Spinal cord (tissue), 10 donors: ENCODE results near the gene ERP44. TPM values are rescaled to one million over a fixed set of nuclear protein-coding genes. Genes with fewer than 3 reads are reported as not detected.
"Not testable (repeated sequence)": the region's sequence is repeated elsewhere in the genome, so short reads cannot be mapped to it uniquely, and the experiment has no call there.

Source experiments
- DNase-seq, 6 donors: peaks; one replicate each; pipeline versions ENCODE4 v3.0.0 to v3.0.0-alpha.2; 2013 to 2015; ENCODE audit warnings: low spot score in 6 of 6, low read depth in 4 of 6
- H3K27ac ChIP-seq: one replicate; pipeline ENCODE4 v1.5.1; 2013; ENCODE audit warnings: low read depth, low read length, control low read depth
- H3K27me3 ChIP-seq: one replicate; pipeline ENCODE4 v1.6.1; 2013; ENCODE audit warnings: low read length; ENCODE audit not compliant: control insufficient read depth, insufficient read depth
- H3K36me3 ChIP-seq: one replicate; pipeline ENCODE4 v1.6.1; 2013; ENCODE audit warnings: low read length; ENCODE audit not compliant: control insufficient read depth, insufficient read depth
- H3K4me1 ChIP-seq: one replicate; pipeline ENCODE4 v1.6.1; 2013; ENCODE audit warnings: low read length; ENCODE audit not compliant: control insufficient read depth, insufficient read depth
- H3K4me3 ChIP-seq: one replicate; pipeline ENCODE4 v1.5.1; 2013; ENCODE audit warnings: low read depth, low read length, control low read depth
- H3K9me3 ChIP-seq: one replicate; pipeline ENCODE4 v1.6.1; 2013; ENCODE audit warnings: low read length; ENCODE audit not compliant: control insufficient read depth, insufficient read depth
- WGBS: methylation state at CpG from one replicate; pipeline ENCODE4 v1.1.5; 2013; ENCODE audit warnings: missing lambda C conversion rate; ENCODE audit not compliant: insufficient coverage; 5-methylcytosine and 5-hydroxymethylcytosine counted together
- long read RNA-seq, 4 donors: transcript quantifications; one replicate each; lab custom pipeline, GENCODE V29; 2026
- polyA plus RNA-seq, 2 donors: library from polyadenylated mRNA; unstranded; fragments of 120-200 nt; gene quantifications; one replicate each; pipeline ENCODE4 v1.2.1, GENCODE V29; 2013; ENCODE audit not compliant: insufficient read length in 2 of 2
- total RNA-seq, 2 donors: library from RNA; depleted of rRNA in 1 of 2; stranded (reverse); fragments of 120-200 nt in 1 of 2; fragments of >200 nt in 1 of 2; gene quantifications; one replicate each; pipeline versions ENCODE4 v1.2.3 to v1.2.4, GENCODE V29; 2013 to 2014
- donor health status: healthy.

ERP44 gene
- 10 to 100 TPM; 23.2 to 25.6 TPM for total RNA-seq
- 10 to 100 TPM; 20.4 to 23.5 TPM for polyA plus RNA-seq
- long read RNA-seq, donor 1, full-length matches to known transcripts: 9 of 16 reads
- long read RNA-seq, donor 1, partial matches to known transcripts: 7 of 16 reads
- long read RNA-seq, donor 1, other reads (novel, unspliced or antisense): 0 of 16 reads
- long read RNA-seq, donor 2, full-length matches to known transcripts: 6 of 6 reads
- long read RNA-seq, donor 2, partial matches to known transcripts: 0 of 6 reads
- long read RNA-seq, donor 2, other reads (novel, unspliced or antisense): 0 of 6 reads
- long read RNA-seq, donor 3, full-length matches to known transcripts: 10 of 15 reads
- long read RNA-seq, donor 3, partial matches to known transcripts: 5 of 15 reads
- long read RNA-seq, donor 3, other reads (novel, unspliced or antisense): 0 of 15 reads
- long read RNA-seq, donor 4, full-length matches to known transcripts: 23 of 30 reads
- long read RNA-seq, donor 4, partial matches to known transcripts: 7 of 30 reads
- long read RNA-seq, donor 4, other reads (novel, unspliced or antisense): 0 of 30 reads

GRCh38 chr9:100098887-100099721 lies at the start of gene ERP44, which contains the start of gene INVS:
Gene ERP44 (minus strand): TSS chr9:100099000. CDS start chr9:100098840, 160 bp downstream.
Gene INVS (plus strand): TSS chr9:100099243. CDS start chr9:100104522, 5,279 bp downstream.
- peak; percentile 96 to 100 (median 98) for DNase-seq
- Histone ChIP-seq H3K9me3 (no peaks in the 10 kb centered on the region), H3K4me1 (peaks cover 7% of the 10 kb centered on the region), H3K4me3 (peak within 1 kb of the TSS; percentile 92), H3K36me3 (no peaks in the 10 kb centered on the region), H3K27ac (peak within 1 kb of the TSS; percentile 95), H3K27me3 (no peaks in the 10 kb centered on the region)
- WGBS: 0% methylated on average over 47 of the region's 54 CpGs

- 64% methylated on average over 6 of the region's 8 CpGs for WGBS
- H3K9me3 ChIP-seq, DNase-seq, H3K36me3 ChIP-seq, H3K4me1 ChIP-seq, H3K27ac ChIP-seq, H3K4me3 ChIP-seq, H3K27me3 ChIP-seq: not testable (repeated sequence)
Measured at GRCh38 chr9:100145976-100146375, 47.2 kb upstream of the ERP44 start.

- not testable (repeated sequence) for H3K36me3 ChIP-seq, H3K4me3 ChIP-seq
- WGBS: 95% methylated on average over 15 of the region's 15 CpGs
Measured at GRCh38 chr9:100145167-100145934, 46.6 kb upstream of the ERP44 start.

GRCh38 chr9:100141862-100142261 lies 43.1 kb upstream of the ERP44 start:
- H3K27ac ChIP-seq, H3K9me3 ChIP-seq, H3K27me3 ChIP-seq, H3K36me3 ChIP-seq, DNase-seq, H3K4me3 ChIP-seq, H3K4me1 ChIP-seq: not testable (repeated sequence)
- WGBS: 86% methylated on average over 8 of the region's 9 CpGs

More at GRCh38 chr9:100145167-100145934, 46.6 kb upstream of the ERP44 start:
- H3K27me3 ChIP-seq, H3K9me3 ChIP-seq, H3K27ac ChIP-seq, H3K4me1 ChIP-seq, DNase-seq: not testable (repeated sequence)

- not testable (repeated sequence) for H3K4me1 ChIP-seq, H3K9me3 ChIP-seq, DNase-seq, H3K27ac ChIP-seq, H3K27me3 ChIP-seq, H3K4me3 ChIP-seq, H3K36me3 ChIP-seq
- WGBS: 96% methylated on average over 3 of the region's 6 CpGs
Measured at GRCh38 chr9:100140303-100140702, 41.5 kb upstream of the ERP44 start.

GRCh38 chr9:100136799-100137198 lies 38.0 kb upstream of the ERP44 start:
- DNase-seq, H3K4me1 ChIP-seq, H3K27me3 ChIP-seq, H3K4me3 ChIP-seq, H3K9me3 ChIP-seq, H3K27ac ChIP-seq, H3K36me3 ChIP-seq: not testable (repeated sequence)
- 94% methylated on average over 2 of the region's 5 CpGs for WGBS

- no peak for DNase-seq
- no CpG with 5 or more reads among the region's 3 CpGs for WGBS
- H3K27ac ChIP-seq: no peak overlapping the region
Measured at GRCh38 chr9:100134731-100135130, 35.9 kb upstream of the ERP44 start.

GRCh38 chr9:100131875-100132430 lies 33.2 kb upstream of the ERP44 start:
- no peaks in the 10 kb centered on the region for H3K4me1 ChIP-seq
- no peak overlapping the region for H3K4me3 ChIP-seq
- peaks cover 3% of the 10 kb centered on the region for H3K36me3 ChIP-seq
- no peaks in the 10 kb centered on the region for H3K9me3 ChIP-seq
- H3K27ac ChIP-seq: no peak overlapping the region
- H3K27me3 ChIP-seq: no peaks in the 10 kb centered on the region
- DNase-seq: no peak
- WGBS: no CpG with 5 or more reads among the region's 3 CpGs

More at GRCh38 chr9:100134731-100135130, 35.9 kb upstream of the ERP44 start:
- no peak overlapping the region for H3K4me3 ChIP-seq
- no peaks in the 10 kb centered on the region for H3K36me3 ChIP-seq
- no peaks in the 10 kb centered on the region for H3K9me3 ChIP-seq
- H3K4me1 ChIP-seq: no peaks in the 10 kb centered on the region
- H3K27me3 ChIP-seq: no peaks in the 10 kb centered on the region

GRCh38 chr9:100131216-100131615 lies 32.4 kb upstream of the ERP44 start:
- DNase-seq: no peak
- H3K27me3 ChIP-seq: no peaks in the 10 kb centered on the region
- no peaks in the 10 kb centered on the region for H3K9me3 ChIP-seq
- H3K36me3 ChIP-seq: peaks cover 3% of the 10 kb centered on the region
- no CpG with 5 or more reads among the region's 1 CpG for WGBS
- no peak overlapping the region for H3K27ac ChIP-seq
- H3K4me3 ChIP-seq: no peak overlapping the region
- H3K4me1 ChIP-seq: no peaks in the 10 kb centered on the region
